ENCODE measurements around the gene GSTA2. TPM values are rescaled to one million over a fixed set of nuclear protein-coding genes. Genes with fewer than 3 reads are reported as not detected.
"Not testable (repeated sequence)": the region's sequence is repeated elsewhere in the genome, so short reads cannot be mapped to it uniquely, and the experiment has no call there.

The GSTA2 gene
- total RNA-seq, 4 donors from 2014 or later = 1.4 TPM; not detected in 3

- Histone ChIP-seq H3K27me3 (no peaks in the 10 kb centered on the region), H3K27ac (no peak overlapping the region), H3K4me3 (no peak overlapping the region), H3K4me1 (no peaks in the 10 kb centered on the region), H3K36me3 (no peaks in the 10 kb centered on the region), H3K9me3 (peaks cover 0 to 14% (median 0%) of the 10 kb centered on the region in 3 donors)
- no peak for ATAC-seq
- WGBS, 2 donors (ENCODE audit: low coverage in 1 of 2) = 0% methylated on average over 1 of the region's 1 CpG; no CpG with 5 or more reads in 1 of the 2 donors
- TF ChIP-seq POLR2A (IDR thresholded peaks at IDR 0.05) = no peak
- no peak for TF ChIP-seq CTCF (IDR thresholded peaks at IDR 0.05)
- no peak for TF ChIP-seq POLR2AphosphoS5 (IDR thresholded peaks at IDR 0.05)
- no peak for TF ChIP-seq EP300 (IDR thresholded peaks at IDR 0.05)
Observed at GRCh38 chr6:52790861-52791260, 27.6 kb upstream of the GSTA2 start.

GRCh38 chr6:52789658-52790057, 26.4 kb upstream of the GSTA2 start:
- not testable (repeated sequence) for H3K36me3 ChIP-seq, H3K4me3 ChIP-seq, H3K4me1 ChIP-seq, H3K27ac ChIP-seq, H3K27me3 ChIP-seq, ATAC-seq
- WGBS, 2 donors (ENCODE audit: low coverage in 1 of 2) = 80 to 100% methylated on average over 1 of the region's 1 CpG
- H3K9me3 ChIP-seq = peaks cover 0 to 14% (median 0%) of the 10 kb centered on the region in 3 donors

GRCh38 chr6:52788478-52788877, 25.2 kb upstream of the GSTA2 start:
- ATAC-seq = no peak
- no peak for TF ChIP-seq POLR2A (IDR thresholded peaks at IDR 0.05)
- TF ChIP-seq CTCF (IDR thresholded peaks at IDR 0.05) = no peak
- TF ChIP-seq POLR2AphosphoS5 (IDR thresholded peaks at IDR 0.05) = no peak
- TF ChIP-seq EP300 (IDR thresholded peaks at IDR 0.05) = no peak
- Histone ChIP-seq H3K9me3 (peaks cover 0 to 14% (median 0%) of the 10 kb centered on the region in 3 donors), H3K36me3 (no peaks in the 10 kb centered on the region), H3K27me3 (no peaks in the 10 kb centered on the region), H3K4me3 (no peak overlapping the region), H3K4me1 (no peaks in the 10 kb centered on the region), H3K27ac (no peak overlapping the region)
- 63 to 79% methylated on average over 3 of the region's 3 CpGs for WGBS, 2 donors (ENCODE audit: low coverage in 1 of 2)

GRCh38 chr6:52787917-52788316, 24.6 kb upstream of the GSTA2 start:
- ATAC-seq = no peak
- peaks cover 0 to 13% (median 0%) of the 10 kb centered on the region in 3 donors for H3K9me3 ChIP-seq
- no peaks in the 10 kb centered on the region for H3K36me3 ChIP-seq
- no peak overlapping the region for H3K27ac ChIP-seq
- H3K27me3 ChIP-seq = no peaks in the 10 kb centered on the region
- WGBS, 2 donors (ENCODE audit: low coverage in 1 of 2) = 50 to 71% methylated on average over 3 of the region's 3 CpGs
- H3K4me3 ChIP-seq = no peak overlapping the region
- TF ChIP-seq EP300 (IDR thresholded peaks at IDR 0.05) (no peak), POLR2A (IDR thresholded peaks at IDR 0.05) (no peak), CTCF (IDR thresholded peaks at IDR 0.05) (no peak), POLR2AphosphoS5 (IDR thresholded peaks at IDR 0.05) (no peak)
- no peaks in the 10 kb centered on the region for H3K4me1 ChIP-seq

- no peaks in the 10 kb centered on the region for H3K36me3 ChIP-seq
- no peak overlapping the region for H3K4me3 ChIP-seq
- H3K27me3 ChIP-seq = no peaks in the 10 kb centered on the region
- no peak for ATAC-seq
- TF ChIP-seq CTCF (IDR thresholded peaks at IDR 0.05) = no peak
- no peak for TF ChIP-seq EP300 (IDR thresholded peaks at IDR 0.05)
- TF ChIP-seq POLR2AphosphoS5 (IDR thresholded peaks at IDR 0.05) = no peak
- no peak for TF ChIP-seq POLR2A (IDR thresholded peaks at IDR 0.05)
- WGBS, 2 donors (ENCODE audit: low coverage in 1 of 2) = 90 to 93% methylated on average over 4 to 7 of the region's 24 CpGs
- no peaks in the 10 kb centered on the region for H3K9me3 ChIP-seq
- H3K4me1 ChIP-seq = no peaks in the 10 kb centered on the region
- H3K27ac ChIP-seq = no peak overlapping the region
Observed at GRCh38 chr6:52786249-52786956, 23.1 kb upstream of the GSTA2 start.

- H3K9me3 ChIP-seq, H3K27ac ChIP-seq, H3K27me3 ChIP-seq, ATAC-seq, H3K36me3 ChIP-seq, H3K4me1 ChIP-seq, H3K4me3 ChIP-seq: not testable (repeated sequence)
- 56 to 86% methylated on average over 1 to 2 of the region's 3 CpGs for WGBS, 2 donors (ENCODE audit: low coverage in 1 of 2)
Observed at GRCh38 chr6:52782696-52783274, 19.5 kb upstream of the GSTA2 start.

- H3K36me3 ChIP-seq, H3K4me1 ChIP-seq, H3K27me3 ChIP-seq, ATAC-seq, H3K9me3 ChIP-seq, H3K27ac ChIP-seq, H3K4me3 ChIP-seq: not testable (repeated sequence)
Observed at GRCh38 chr6:52782209-52782608, 18.9 kb upstream of the GSTA2 start.

All from gastroesophageal sphincter (tissue), 4 donors.